ENCODE results near the gene PALLD. TPM values are rescaled to one million over a fixed set of nuclear protein-coding genes. Genes with fewer than 3 reads are reported as not detected.
"Not testable (repeated sequence)": the region's sequence is repeated elsewhere in the genome, so short reads cannot be mapped to it uniquely, and the experiment has no call there.

The PALLD gene
- total and polyA plus RNA-seq, 2 experiments from 2014 or later = 17.9 to 30.5 TPM

GRCh38 chr4:168930413-168931196, 433.8 kb downstream of the PALLD start:
- Histone ChIP-seq H2AFZ (no peak overlapping the region), H3K9ac (no peak overlapping the region), H3K36me3 (ENCODE audit: low read depth) (peaks cover 20% of the 10 kb centered on the region), H3K27ac (no peak overlapping the region), H3K9me3 (ENCODE audit: low read depth) (no peaks in the 10 kb centered on the region), H3K4me3 (no peak overlapping the region), H3F3A (ENCODE audit: insufficient read depth) (no peaks in the 10 kb centered on the region), H4K20me1 (ENCODE audit: insufficient read depth) (no peaks in the 10 kb centered on the region), H3K4me2 (ENCODE audit: unreplicated experiment) (no peak overlapping the region), H3K79me2 (ENCODE audit: insufficient read depth) (no peaks in the 10 kb centered on the region), H3K9me2 (ENCODE audit: insufficient read depth) (no peaks in the 10 kb centered on the region), H3K4me1 (ENCODE audit: insufficient read depth) (no peaks in the 10 kb centered on the region), H3K27me3 (replicated peaks; ENCODE audit: insufficient read depth) (no peaks in the 10 kb centered on the region)
- no peak for DNase-seq
- in situ Hi-C loops (cut with MboI) = loop anchor here (10.0 kb wide), 1 partner anchor 554 kb away; no protein-coding TSS in a partner anchor
- TF ChIP-seq EZH2 (IDR thresholded peaks at IDR 0.05; ENCODE audit: insufficient read depth, poor library complexity, severe bottlenecking) (no peak), EZH2phosphoT487 (IDR thresholded peaks at IDR 0.05; ENCODE audit: insufficient read depth, low read depth) (no peak)
- WGBS, 2 experiments (ENCODE audit: low coverage in 1 of 2, low lambda C conversion rate in 2 of 2, missing lambda C conversion rate in 2 of 2) = 95 to 97% methylated on average over 6 of the region's 6 CpGs

GRCh38 chr4:168931215-168931650, 434.4 kb downstream of the PALLD start:
- no peaks in the 10 kb centered on the region for H3K79me2 ChIP-seq (ENCODE audit: insufficient read depth)
- H2AFZ ChIP-seq = no peak overlapping the region
- no peaks in the 10 kb centered on the region for H3K4me1 ChIP-seq (ENCODE audit: insufficient read depth)
- H3K27ac ChIP-seq = no peak overlapping the region
- H3K9me2 ChIP-seq (ENCODE audit: insufficient read depth) = no peaks in the 10 kb centered on the region
- H3K4me2 ChIP-seq (ENCODE audit: unreplicated experiment) = no peak overlapping the region
- no peak for TF ChIP-seq EZH2 (IDR thresholded peaks at IDR 0.05; ENCODE audit: insufficient read depth, poor library complexity, severe bottlenecking)
- no peak for TF ChIP-seq EZH2phosphoT487 (IDR thresholded peaks at IDR 0.05; ENCODE audit: insufficient read depth, low read depth)
- H3K9ac ChIP-seq = no peak overlapping the region
- H4K20me1 ChIP-seq (ENCODE audit: insufficient read depth) = no peaks in the 10 kb centered on the region
- DNase-seq = no peak
- H3K9me3 ChIP-seq (ENCODE audit: low read depth) = no peaks in the 10 kb centered on the region
- no peaks in the 10 kb centered on the region for H3K27me3 ChIP-seq (replicated peaks; ENCODE audit: insufficient read depth)
- H3K36me3 ChIP-seq (ENCODE audit: low read depth) = peaks cover 14% of the 10 kb centered on the region
- H3F3A ChIP-seq (ENCODE audit: insufficient read depth) = no peaks in the 10 kb centered on the region
- no peak overlapping the region for H3K4me3 ChIP-seq
- in situ Hi-C loops (cut with MboI) = loop anchor here (10.0 kb wide), 1 partner anchor 554 kb away; no protein-coding TSS in a partner anchor

DNA sequence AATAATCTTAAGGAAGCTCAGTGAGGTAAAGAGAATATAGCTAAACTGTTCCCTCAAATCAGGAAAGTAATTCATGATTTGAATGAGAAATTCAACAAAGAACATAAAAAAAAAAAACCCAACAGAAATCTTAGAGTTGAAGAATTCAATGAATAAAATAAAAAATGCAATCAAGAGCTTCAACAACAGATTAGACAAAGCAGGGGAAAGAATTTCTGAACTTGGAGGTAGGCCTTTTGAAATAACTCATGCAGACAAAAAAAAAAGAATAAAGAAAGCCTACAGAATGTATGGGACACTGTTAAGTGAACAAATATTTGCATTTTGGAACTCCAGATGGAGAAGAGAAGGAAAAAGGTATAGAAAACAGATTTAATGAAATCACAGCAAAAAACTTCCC, 435.3 kb downstream of the PALLD start:
- DNase-seq = no peak
- Histone ChIP-seq H3F3A (ENCODE audit: insufficient read depth) (no peaks in the 10 kb centered on the region), H2AFZ (no peak overlapping the region), H3K9ac (no peak overlapping the region), H3K9me3 (ENCODE audit: low read depth) (no peaks in the 10 kb centered on the region), H3K4me1 (ENCODE audit: insufficient read depth) (no peaks in the 10 kb centered on the region), H3K27ac (no peak overlapping the region), H3K4me2 (ENCODE audit: unreplicated experiment) (no peak overlapping the region), H3K79me2 (ENCODE audit: insufficient read depth) (no peaks in the 10 kb centered on the region), H3K4me3 (no peak overlapping the region), H3K36me3 (ENCODE audit: low read depth) (peaks cover 5% of the 10 kb centered on the region; the same call in 1 of the 2 replicates), H3K27me3 (replicated peaks; ENCODE audit: insufficient read depth) (no peaks in the 10 kb centered on the region), H4K20me1 (ENCODE audit: insufficient read depth) (no peaks in the 10 kb centered on the region), H3K9me2 (ENCODE audit: insufficient read depth) (no peaks in the 10 kb centered on the region)
- in situ Hi-C loops (cut with MboI) = loop anchor here (10.0 kb wide), 1 partner anchor 553 kb away; no protein-coding TSS in a partner anchor
- TF ChIP-seq EZH2 (IDR thresholded peaks at IDR 0.05; ENCODE audit: insufficient read depth, poor library complexity, severe bottlenecking) (no peak), EZH2phosphoT487 (IDR thresholded peaks at IDR 0.05; ENCODE audit: insufficient read depth, low read depth) (no peak)

DNA sequence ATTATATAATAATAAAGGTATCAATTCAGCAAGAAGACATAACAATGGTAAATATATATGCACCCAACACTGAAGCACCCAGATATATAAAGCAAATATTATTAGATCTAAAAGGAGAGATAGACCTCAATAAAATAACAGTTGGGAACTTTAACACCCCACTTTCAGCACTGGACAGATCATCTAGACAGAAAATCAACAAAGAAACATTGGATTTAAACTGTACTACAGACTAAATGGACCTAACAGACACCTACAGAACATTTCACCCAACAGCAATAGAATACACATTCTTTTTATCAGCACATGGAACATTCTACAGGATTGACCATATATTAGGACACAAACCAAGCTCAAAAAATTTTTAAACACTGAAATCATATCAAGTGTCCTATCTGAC, 436.6 kb downstream of the PALLD start:
- H3K9ac ChIP-seq = no peak overlapping the region
- no peaks in the 10 kb centered on the region for H3K36me3 ChIP-seq (ENCODE audit: low read depth)
- TF ChIP-seq EZH2phosphoT487 (IDR thresholded peaks at IDR 0.05; ENCODE audit: insufficient read depth, low read depth) = no peak
- H3F3A ChIP-seq (ENCODE audit: insufficient read depth) = no peaks in the 10 kb centered on the region
- H3K9me3 ChIP-seq (ENCODE audit: low read depth) = no peaks in the 10 kb centered on the region
- no peak for DNase-seq
- H3K4me2 ChIP-seq (ENCODE audit: unreplicated experiment) = no peak overlapping the region
- no peaks in the 10 kb centered on the region for H3K4me1 ChIP-seq (ENCODE audit: insufficient read depth)
- H2AFZ ChIP-seq = no peak overlapping the region
- in situ Hi-C loops (cut with MboI) = loop anchor here (10.0 kb wide), 1 partner anchor 551 kb away; no protein-coding TSS in a partner anchor
- H3K27ac ChIP-seq = no peak overlapping the region
- no peaks in the 10 kb centered on the region for H4K20me1 ChIP-seq (ENCODE audit: insufficient read depth)
- no peaks in the 10 kb centered on the region for H3K79me2 ChIP-seq (ENCODE audit: insufficient read depth)
- H3K4me3 ChIP-seq = no peak overlapping the region
- no peaks in the 10 kb centered on the region for H3K9me2 ChIP-seq (ENCODE audit: insufficient read depth)
- H3K27me3 ChIP-seq (replicated peaks; ENCODE audit: insufficient read depth) = no peaks in the 10 kb centered on the region

DNA sequence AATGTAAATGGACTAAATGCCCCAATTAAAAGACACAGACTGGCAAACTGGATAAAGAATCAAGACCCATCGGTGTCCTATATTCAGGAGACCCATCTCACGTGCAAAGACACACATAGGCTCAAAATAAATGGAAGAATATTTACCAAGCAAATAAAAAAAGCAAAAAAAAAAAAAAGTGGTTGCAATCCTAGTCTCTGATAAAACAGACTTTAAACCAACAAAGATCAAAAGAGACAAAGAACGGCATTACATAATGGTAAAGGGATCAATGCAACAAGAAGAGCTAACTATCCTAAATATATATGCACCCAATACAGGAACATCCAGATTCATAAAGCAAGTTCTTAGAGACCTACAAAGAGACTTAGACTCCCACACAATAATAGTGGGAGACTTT, 440.6 kb downstream of the PALLD start:
- H3F3A ChIP-seq (ENCODE audit: insufficient read depth); H3K27me3 ChIP-seq (replicated peaks; ENCODE audit: insufficient read depth); H3K79me2 ChIP-seq (ENCODE audit: insufficient read depth); H3K9ac ChIP-seq; H3K27ac ChIP-seq; H2AFZ ChIP-seq; H4K20me1 ChIP-seq (ENCODE audit: insufficient read depth); H3K4me3 ChIP-seq; DNase-seq; H3K9me3 ChIP-seq (ENCODE audit: low read depth); H3K4me1 ChIP-seq (ENCODE audit: insufficient read depth); H3K4me2 ChIP-seq (ENCODE audit: unreplicated experiment); H3K9me2 ChIP-seq (ENCODE audit: insufficient read depth); H3K36me3 ChIP-seq (ENCODE audit: low read depth): not testable (repeated sequence)
- in situ Hi-C loops (cut with MboI) = loop anchor here (10.0 kb wide), 1 partner anchor 547 kb away; no protein-coding TSS in a partner anchor
- WGBS, 2 experiments (ENCODE audit: low coverage in 1 of 2, low lambda C conversion rate in 2 of 2, missing lambda C conversion rate in 2 of 2) = 85 to 87% methylated on average over 3 of the region's 3 CpGs

Measured in GM23248 (cell line).